H1 (cell line): Measurements from ENCODE around the gene ACO1. TPM values are rescaled to one million over a fixed set of nuclear protein-coding genes. Genes with fewer than 3 reads are reported as not detected.

Experiments used
- CTCF ChIA-PET: fragments of 300-600 bp; sonication (Branson Sonifier 250); formaldehyde crosslinking; loops from one replicate; lab custom pipeline; 2021; ENCODE audit not compliant: partially characterized antibody; lab: Charles Lee
- POLR2A ChIA-PET: fragments of 300-600 bp; sonication (Branson Sonifier 250); formaldehyde crosslinking; loops from one replicate; lab custom pipeline; 2021; ENCODE audit warnings: inconsistent platforms; ENCODE audit not compliant: partially characterized antibody; lab: Charles Lee
- DNase-seq, 2 experiments: peaks; one replicate each; pipeline versions ENCODE4 v3.0.0 to v3.0.0-alpha.2; 2010 to 2022; ENCODE audit warnings: low spot score in 2 of 2, low read depth in 1 of 2, mixed read lengths in 1 of 2
- FAIRE-seq: peaks from 2 replicates; lab custom pipeline; 2011; peaks lifted over from hg19 to GRCh38; lab: Jason Lieb, UNC
- H2AFZ ChIP-seq: 2 replicates; pipeline ENCODE4 v1.8.1; 2012; ENCODE audit warnings: low read length, inconsistent platforms
- H2AK5ac ChIP-seq: 2 replicates; pipeline ENCODE4 v1.6.1; 2013; ENCODE audit warnings: low read depth, low read length
- H2BK120ac ChIP-seq: replicated peaks from 2 replicates; pipeline ENCODE3; 2013; ENCODE audit warnings: low read depth, low read length, inconsistent platforms
- H2BK12ac ChIP-seq: 2 replicates; pipeline ENCODE4 v1.6.1; 2013; ENCODE audit warnings: low read depth, low read length
- H2BK15ac ChIP-seq: 2 replicates; pipeline ENCODE4 v1.6.1; 2013; ENCODE audit warnings: low read length
- H2BK20ac ChIP-seq: 2 replicates; pipeline ENCODE4 v1.6.1; 2013; ENCODE audit warnings: low read length
- H2BK5ac ChIP-seq: 2 replicates; pipeline ENCODE4 v1.6.1; 2013; ENCODE audit warnings: low read depth, low read length
- H3K14ac ChIP-seq: 2 replicates; pipeline ENCODE4 v1.6.1; 2013; ENCODE audit warnings: inconsistent platforms; ENCODE audit not compliant: insufficient read length
- H3K18ac ChIP-seq: 2 replicates; pipeline ENCODE4 v1.6.1; 2013; ENCODE audit warnings: low read length; ENCODE audit errors: extremely low read depth
- H3K23ac ChIP-seq: 2 replicates; pipeline ENCODE4 v1.6.1; 2013; ENCODE audit warnings: inconsistent platforms; ENCODE audit not compliant: insufficient read length
- H3K23me2 ChIP-seq: 2 replicates; pipeline ENCODE4 v1.6.1; 2013; ENCODE audit warnings: low read depth, low read length
- H3K27ac ChIP-seq: 2 replicates; pipeline ENCODE4 v1.6.1; 2011; ENCODE audit warnings: low read depth, low read length, inconsistent platforms
- H3K27me3 ChIP-seq, 4 experiments: replicated peaks in 1 of 4; 1 replicate in 1 of 4; 2 replicates in 3 of 4; pipeline versions ENCODE4 v1.6.1 to v1.8.1; 2011 to 2013; ENCODE audit warnings: low read length in 3 of 4, mild to moderate bottlenecking in 3 of 4, inconsistent platforms in 2 of 4, mixed read lengths in 2 of 4, moderate library complexity in 1 of 4; ENCODE audit not compliant: control insufficient read depth in 3 of 4, insufficient read depth in 3 of 4; ENCODE audit errors: extremely low read depth in 1 of 4
- H3K36me3 ChIP-seq, 4 experiments: 2 replicates each; pipeline versions ENCODE4 v1.6.1 to v1.8.1; 2011 to 2013; ENCODE audit warnings: mild to moderate bottlenecking in 4 of 4, low read length in 3 of 4, moderate library complexity in 2 of 4, control low read depth in 1 of 4, inconsistent platforms in 1 of 4; ENCODE audit not compliant: insufficient read depth in 4 of 4, control insufficient read depth in 2 of 4
- H3K4ac ChIP-seq: replicated peaks from 2 replicates; pipeline ENCODE3; 2013; ENCODE audit warnings: low read length, low read depth, mixed read lengths, inconsistent platforms; ENCODE audit not compliant: insufficient read length
- H3K4me1 ChIP-seq, 4 experiments: replicated peaks in 1 of 4; 1 replicate in 1 of 4; 2 replicates in 3 of 4; pipeline versions ENCODE4 v1.6.1 to v1.8.1; 2011 to 2013; ENCODE audit warnings: low read length in 3 of 4, inconsistent platforms in 2 of 4, mixed read lengths in 1 of 4; ENCODE audit not compliant: insufficient read depth in 4 of 4, control insufficient read depth in 3 of 4
- H3K4me2 ChIP-seq, 2 experiments: 2 replicates each; pipeline versions ENCODE4 v1.6.1 to v1.8.1; 2011 to 2013; ENCODE audit warnings: low read depth in 2 of 2, low read length in 2 of 2, control low read depth in 1 of 2, inconsistent platforms in 1 of 2, mild to moderate bottlenecking in 1 of 2; ENCODE audit not compliant: insufficient read depth in 1 of 2
- H3K4me3 ChIP-seq, 4 experiments: fragments of 200-600, 300-600 bp in 1 of 4; sonication (generic), shearing (Covaris generic), sonication (Bioruptor Twin) in 1 of 4; 2 replicates each; pipeline versions ENCODE4 v1.5.1 to v1.8.1; 2011 to 2016; ENCODE audit warnings: low read length in 4 of 4, low read depth in 3 of 4, control low read depth in 2 of 4, inconsistent platforms in 2 of 4, mild to moderate bottlenecking in 2 of 4, mixed read lengths in 1 of 4, moderate library complexity in 1 of 4; ENCODE audit not compliant: insufficient read depth in 2 of 4; ENCODE audit errors: extremely low read depth in 1 of 4
- H3K56ac ChIP-seq: replicated peaks from 2 replicates; pipeline ENCODE3; 2013; ENCODE audit warnings: low read depth, mild to moderate bottlenecking, mixed read lengths, low read length, inconsistent platforms; ENCODE audit not compliant: insufficient read length
- H3K79me1 ChIP-seq: 2 replicates; pipeline ENCODE4 v1.6.1; 2013; ENCODE audit warnings: low read depth, low read length, control low read depth
- H3K79me2 ChIP-seq, 2 experiments: 2 replicates each; pipeline versions ENCODE4 v1.6.1 to v1.8.1; 2012 to 2013; ENCODE audit warnings: low read length in 2 of 2, mild to moderate bottlenecking in 2 of 2, inconsistent platforms in 1 of 2; ENCODE audit not compliant: insufficient read depth in 2 of 2, control insufficient read depth in 1 of 2
- H3K9ac ChIP-seq, 4 experiments: replicated peaks in 1 of 4; 1 replicate in 1 of 4; 2 replicates in 3 of 4; pipeline versions ENCODE4 v1.6.1 to v1.8.1; 2011 to 2013; ENCODE audit warnings: low read depth in 3 of 4, low read length in 3 of 4, control low read depth in 2 of 4, mild to moderate bottlenecking in 2 of 4, moderate library complexity in 2 of 4, inconsistent platforms in 1 of 4; ENCODE audit errors: extremely low read depth in 1 of 4
- H3K9me3 ChIP-seq, 2 experiments: 2 replicates each; pipeline versions ENCODE4 v1.6.1 to v1.8.1; 2012 to 2013; ENCODE audit warnings: mild to moderate bottlenecking in 2 of 2, moderate library complexity in 2 of 2, control low read depth in 1 of 2, inconsistent platforms in 1 of 2, low read depth in 1 of 2, low read length in 1 of 2, mixed read lengths in 1 of 2; ENCODE audit not compliant: insufficient read depth in 2 of 2
- H4K20me1 ChIP-seq, 2 experiments: replicated peaks in 1 of 2; 2 replicates each; pipeline versions ENCODE3 to v1.8.1; 2011 to 2013; ENCODE audit warnings: inconsistent platforms in 2 of 2, low read length in 2 of 2, mild to moderate bottlenecking in 1 of 2; ENCODE audit not compliant: insufficient read depth in 2 of 2, control insufficient read depth in 1 of 2
- H4K5ac ChIP-seq: 2 replicates; pipeline ENCODE4 v1.6.1; 2013; ENCODE audit warnings: low read length, low read depth, mixed read lengths, inconsistent platforms; ENCODE audit not compliant: insufficient read length
- H4K8ac ChIP-seq: 2 replicates; pipeline ENCODE4 v1.8.0; 2013; ENCODE audit warnings: mild to moderate bottlenecking, moderate library complexity, low read length, inconsistent platforms; ENCODE audit not compliant: insufficient read depth; ENCODE audit errors: extremely low read depth
- H4K91ac ChIP-seq: replicated peaks from 2 replicates; pipeline ENCODE3; 2013; ENCODE audit warnings: low read length, mixed read lengths, inconsistent platforms; ENCODE audit not compliant: insufficient read length
- CEBPB ChIP-seq: IDR thresholded peaks from 2 replicates; pipeline ENCODE4 v1.6.1; 2012; ENCODE audit warnings: low read depth, low read length
- CTBP2 ChIP-seq: IDR thresholded peaks from 2 replicates; pipeline ENCODE4 v1.7.0; 2011; ENCODE audit warnings: borderline replicate concordance, mild to moderate bottlenecking, moderate library complexity, mixed read lengths, low read length; ENCODE audit not compliant: insufficient read depth, insufficient read length
- CTCF ChIP-seq, 3 experiments: IDR thresholded peaks; 1 replicate in 2 of 3; 2 replicates in 1 of 3; pipeline versions ENCODE4 v1.5.1 to v1.6.1; 2011; ENCODE audit warnings: low read length in 3 of 3, mild to moderate bottlenecking in 3 of 3, inconsistent platforms in 2 of 3, low read depth in 1 of 3, moderate library complexity in 1 of 3; ENCODE audit not compliant: insufficient read depth in 1 of 3; ENCODE audit errors: control extremely low read depth in 1 of 3
- KDM1A ChIP-seq: fragments of 200-600, 300-600 bp; sonication (generic); IDR thresholded peaks from 2 replicates; pipeline ENCODE4 v1.7.1; 2016; ENCODE audit warnings: mild to moderate bottlenecking, low read length, borderline replicate concordance
- MAX ChIP-seq: IDR thresholded peaks from 2 replicates; pipeline ENCODE4 v1.6.1; 2012; ENCODE audit warnings: inconsistent platforms
- POLR2A ChIP-seq, 2 experiments: IDR thresholded peaks; 1 replicate in 1 of 2; 2 replicates in 1 of 2; pipeline ENCODE4 v1.6.1; 2011; ENCODE audit warnings: low read depth in 2 of 2, low read length in 2 of 2, mild to moderate bottlenecking in 2 of 2; ENCODE audit errors: control extremely low read depth in 1 of 2
- RAD21 ChIP-seq, 2 experiments: IDR thresholded peaks in 1 of 2; conservative IDR thresholded peaks in 1 of 2; 2 replicates each; pipeline ENCODE4 v1.6.1; 2011; ENCODE audit warnings: low read depth in 2 of 2, low read length in 2 of 2, improper control_type of control experiment in 1 of 2, inconsistent platforms in 1 of 2, mild to moderate bottlenecking in 1 of 2, moderate library complexity in 1 of 2
- SUZ12 ChIP-seq: fragments of 200-600 bp; sonication (generic); IDR thresholded peaks from 2 replicates; pipeline ENCODE4 v1.6.1; 2012; ENCODE audit warnings: mild to moderate bottlenecking, inconsistent platforms, low read length, moderate library complexity, mixed read lengths
- TAF7 ChIP-seq: optimal IDR thresholded peaks from 2 replicates; pipeline ENCODE3; 2011; ENCODE audit warnings: low read depth, mild to moderate bottlenecking, inconsistent platforms, low read length, moderate library complexity, borderline replicate concordance
- USF2 ChIP-seq: IDR thresholded peaks from 2 replicates; pipeline ENCODE4 v1.6.1; 2011; ENCODE audit warnings: low read length, improper control_type of control experiment
- WGBS, 2 experiments: shearing (Covaris generic) in 1 of 2; methylation state at CpG; one replicate each; pipeline versions ENCODE4 v1.1.6 to v1.1.7; 2013 to 2015; ENCODE audit warnings: low lambda C conversion rate in 2 of 2, mixed read lengths in 2 of 2, inconsistent platforms in 1 of 2, low coverage in 1 of 2, missing lambda C conversion rate in 1 of 2; ENCODE audit not compliant: insufficient replicate concordance in 2 of 2, insufficient coverage in 1 of 2, insufficient read length in 1 of 2; ENCODE audit errors: extremely low coverage in 1 of 2, missing lambda C conversion rate in 1 of 2; 5-methylcytosine and 5-hydroxymethylcytosine counted together
- polyA plus RNA-seq, 7 experiments: library from polyadenylated mRNA; depleted of rRNA in 3 of 7; stranded (reverse) in 5 of 7; unstranded in 2 of 7; fragments of >200 nt in 5 of 7; fragments of 200-250 nt in 2 of 7; gene quantifications; 1 replicate in 5 of 7; 2 replicates in 1 of 7; 4 replicates in 1 of 7; pipeline versions ENCODE4 v1.2.1 to v1.2.3, GENCODE V29; 2011 to 2013; ENCODE audit warnings: missing spikeins in 2 of 7, mixed read lengths in 2 of 7
- total RNA-seq: library from RNA; stranded (reverse); fragmentation: NEBNext Ultra II Directional; extraction: Animal tissue kit (Norgen Biotek cat#: 25700); gene quantifications from 2 replicates; pipeline ENCODE4 v1.2.1, GENCODE V29; 2021

ACO1 gene
- total and polyA plus RNA-seq, 2 of the 8 experiments (the other 6 are each of a cell fraction or from before 2014, with no cell fraction given): 39.3 to 49.8 TPM

- Histone ChIP-seq H2BK5ac (no peak overlapping the region), H3K18ac (no peak overlapping the region), H3K14ac (no peak overlapping the region), H2BK15ac (no peak overlapping the region), H4K20me1 (no peaks in the 10 kb centered on the region), H3K79me2 (no peaks in the 10 kb centered on the region), H3K4me2 (no peak overlapping the region), H3K79me1 (no peaks in the 10 kb centered on the region), H3K4ac (no peak overlapping the region), H3K4me1 (peaks cover 0 to 7% (median 2%) of the 10 kb centered on the region in 4 experiments; a peak in 3 of 7 replicates), H4K5ac (no peak overlapping the region), H3K4me3 (no peak overlapping the region), H4K91ac (no peak overlapping the region), H2BK20ac (no peak overlapping the region), H3K23me2 (no peaks in the 10 kb centered on the region), H2AFZ (no peak overlapping the region), H2BK12ac (no peak overlapping the region), H3K56ac (no peak overlapping the region), H3K9me3 (no peaks in the 10 kb centered on the region), H4K8ac (no peak overlapping the region), H3K23ac (no peak overlapping the region), H3K9ac (no peak overlapping the region), H2AK5ac (no peak overlapping the region), H3K27me3 (no peaks in the 10 kb centered on the region), H2BK120ac (no peak overlapping the region), H3K36me3 (peaks cover 0 to 4% (median 3%) of the 10 kb centered on the region in 4 experiments; a peak in 3 of 8 replicates), H3K27ac (no peak overlapping the region)
- POLR2A ChIA-PET: no interaction called here
- DNase-seq (no peak), FAIRE-seq (no peak)
- WGBS, 2 experiments: 89% methylated on average over 2 of the region's 2 CpGs; no CpG with 5 or more reads in 1 of the 2 experiments
- CTCF ChIA-PET: interaction anchor here (1.1 to 1.6 kb wide), 2 partner anchors 12 to 25 kb away, joined by 3 to 5 read pairs; partner anchors contain the start of gene RIGI
- TF ChIP-seq POLR2A (IDR thresholded peaks at IDR 0.05; ENCODE audit: control extremely low read depth in 1 of 2, low read depth in 2 of 2, low read length in 2 of 2) (no peak), CEBPB (no peak), CTCF (IDR thresholded peaks at IDR 0.05; ENCODE audit: control extremely low read depth in 1 of 3, insufficient read depth in 1 of 3, low read depth in 1 of 3, low read length in 3 of 3) (no peak), USF2 (no peak), CTBP2 (no peak), RAD21 (IDR thresholded peaks at IDR 0.05 in 1 of 2, conservative IDR thresholded peaks at IDR 0.05 in 1 of 2; ENCODE audit: low read depth in 2 of 2, low read length in 2 of 2) (no peak), KDM1A (no peak), TAF7 (no peak), MAX (no peak), SUZ12 (no peak)
These were observed 116.3 kb downstream of the ACO1 start for GRCh38 chr9:32500768-32501167.
